GM21528 (cell line): Measurements from ENCODE around the gene PPTC7.
"Not testable (repeated sequence)": the region's sequence is repeated elsewhere in the genome, so short reads cannot be mapped to it uniquely, and the experiment has no call there.

ENCODE experiments used
- ATAC-seq: cut with Tn5 transposase; IDR thresholded peaks from one replicate; pipeline ENCODE4 v1.9.1; 2021; ENCODE audit warnings: mild to moderate bottlenecking, moderate library complexity; ENCODE audit not compliant: unreplicated experiment, low FRiP score

The PPTC7 gene

GRCh38 chr12:110563702-110564470, 19.2 kb downstream of the PPTC7 start:
- no peak for ATAC-seq

- not testable (repeated sequence) for ATAC-seq
Observed at GRCh38 chr12:110562386-110562785, 20.7 kb downstream of the PPTC7 start.

DNA sequence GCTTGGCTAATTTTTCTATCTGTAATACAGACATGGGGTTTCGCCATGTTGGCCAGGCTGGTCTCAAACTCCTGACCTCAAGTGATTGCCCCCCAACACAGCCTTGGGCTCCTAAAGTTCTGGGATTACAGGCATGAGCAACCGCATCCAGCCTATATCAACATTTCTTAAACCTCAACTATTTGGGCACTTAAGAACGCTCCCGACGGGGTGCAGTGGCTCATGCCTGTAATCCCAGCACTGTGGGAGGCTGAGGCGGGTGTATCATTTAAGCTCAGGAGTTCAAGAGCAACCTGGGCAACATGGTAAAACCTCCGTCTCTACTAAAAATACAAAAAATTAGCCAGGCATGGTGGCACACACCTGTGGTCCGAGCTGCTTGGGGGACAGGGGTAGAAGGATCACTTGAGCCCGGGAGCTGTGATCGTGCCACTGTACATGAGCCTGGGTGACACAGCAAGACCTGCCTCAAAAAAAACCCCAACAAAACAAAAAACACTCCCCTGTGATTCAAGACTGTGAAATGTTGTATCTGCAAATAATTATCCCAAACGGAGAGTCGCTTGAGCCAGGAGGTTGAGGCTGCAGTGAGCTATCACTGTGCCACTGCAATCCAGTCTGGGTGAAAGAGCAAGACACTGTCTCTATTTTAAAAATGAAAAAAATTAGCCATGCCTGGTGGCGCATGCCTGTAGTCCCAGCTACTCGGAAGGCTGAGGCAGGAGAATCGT, 21.5 kb downstream of the PPTC7 start:
- ATAC-seq = no peak

DNA sequence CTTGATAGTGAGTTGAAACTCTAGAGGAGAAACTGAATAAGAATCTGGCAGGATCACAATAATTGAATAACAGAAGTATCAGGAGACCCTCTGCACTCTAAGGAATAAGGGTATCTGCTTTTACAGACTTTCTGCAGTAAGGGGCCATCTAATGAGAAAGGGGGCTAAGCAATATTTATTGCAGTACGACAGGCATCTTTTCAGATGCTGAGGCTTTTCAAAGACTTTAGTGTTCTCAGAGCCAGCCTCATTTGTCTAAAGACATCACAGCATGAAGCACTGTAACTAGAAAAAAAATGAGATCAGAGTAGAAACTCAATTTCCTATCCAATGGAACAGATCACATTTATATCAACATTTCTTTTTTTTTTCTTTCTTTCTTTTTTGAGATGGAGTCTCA, 22.2 kb downstream of the PPTC7 start:
- ATAC-seq = no peak

DNA sequence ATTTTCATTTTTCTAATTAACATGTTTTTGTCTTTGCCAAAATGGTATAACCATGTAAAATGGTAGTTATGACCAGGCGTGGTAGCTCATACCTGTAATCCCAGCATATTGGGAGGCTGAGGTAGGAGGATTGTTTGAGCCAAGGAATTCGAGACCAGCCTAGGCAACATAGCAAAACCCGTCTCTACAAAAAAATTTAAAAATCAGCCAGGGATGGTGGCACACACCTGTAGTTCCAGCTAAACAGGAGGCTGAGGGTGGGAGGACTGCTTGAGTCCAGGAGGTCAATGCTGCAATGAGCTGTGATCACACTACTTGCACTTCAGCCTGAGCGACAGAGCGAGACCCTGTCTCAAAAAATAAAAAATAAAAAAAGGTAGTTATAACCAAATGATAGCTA, 23.1 kb downstream of the PPTC7 start:
- ATAC-seq = no peak

- ATAC-seq = not testable (repeated sequence)
Observed at GRCh38 chr12:110558945-110559344, 24.2 kb downstream of the PPTC7 start.

GRCh38 chr12:110557300-110557699, 25.8 kb downstream of the PPTC7 start:
- ATAC-seq = no peak

DNA sequence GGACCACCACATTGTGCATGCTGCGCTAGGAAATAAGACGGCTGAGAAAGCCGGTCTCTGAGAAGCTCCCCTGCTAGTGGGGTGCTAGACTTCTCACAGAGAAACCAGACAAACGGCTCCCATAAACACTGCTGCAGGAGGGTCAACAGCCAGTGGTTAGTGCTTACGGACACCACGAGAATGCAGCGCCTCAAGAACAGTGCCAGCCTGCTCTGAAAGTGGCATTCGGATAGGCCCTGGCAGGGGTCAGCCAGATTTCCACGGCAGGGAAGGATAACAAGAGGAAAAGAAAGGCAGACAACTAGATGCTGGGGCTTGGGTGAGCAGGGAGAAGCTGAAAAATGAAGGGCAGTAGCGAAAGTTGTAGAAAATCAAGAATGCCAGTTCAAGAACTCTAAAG, 26.4 kb downstream of the PPTC7 start:
- no peak for ATAC-seq

DNA sequence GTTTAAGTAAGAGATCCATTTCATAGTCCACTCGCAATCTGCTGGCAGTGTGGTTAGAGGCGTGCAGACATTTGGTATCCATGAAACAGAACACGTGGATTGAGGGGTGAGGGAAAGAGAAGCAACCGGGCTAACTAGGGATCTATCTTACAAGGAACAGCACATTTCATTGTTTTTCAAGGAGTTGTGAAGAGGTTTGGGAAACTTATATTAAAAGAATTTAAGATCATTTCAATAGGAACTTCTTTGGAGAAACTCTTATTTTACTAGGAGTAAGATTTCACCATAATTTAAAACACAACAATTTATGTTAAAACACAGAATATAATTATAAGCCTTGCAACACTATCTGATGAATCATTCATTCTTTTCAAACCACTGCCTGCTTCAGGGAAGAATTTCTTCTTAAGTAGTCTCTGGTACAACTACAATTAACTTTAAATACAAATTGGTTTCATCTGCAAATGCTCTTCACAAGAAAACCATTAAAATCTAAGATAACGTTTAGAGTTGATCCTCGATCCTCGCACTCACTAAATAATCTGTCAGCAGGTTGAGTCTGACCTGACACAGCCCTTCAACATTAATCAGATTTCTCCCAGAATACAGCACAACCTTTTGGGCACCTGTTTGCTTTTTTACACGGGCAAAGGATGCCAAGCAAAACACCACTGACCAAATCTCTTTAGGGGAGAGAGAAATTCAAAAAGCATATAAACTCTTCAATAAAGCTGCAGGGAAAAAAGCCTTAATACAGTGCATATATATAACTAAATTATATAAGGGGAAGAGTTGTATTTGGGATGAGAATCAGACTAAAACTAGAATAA, 27.3 kb downstream of the PPTC7 start:
- no peak for ATAC-seq

DNA sequence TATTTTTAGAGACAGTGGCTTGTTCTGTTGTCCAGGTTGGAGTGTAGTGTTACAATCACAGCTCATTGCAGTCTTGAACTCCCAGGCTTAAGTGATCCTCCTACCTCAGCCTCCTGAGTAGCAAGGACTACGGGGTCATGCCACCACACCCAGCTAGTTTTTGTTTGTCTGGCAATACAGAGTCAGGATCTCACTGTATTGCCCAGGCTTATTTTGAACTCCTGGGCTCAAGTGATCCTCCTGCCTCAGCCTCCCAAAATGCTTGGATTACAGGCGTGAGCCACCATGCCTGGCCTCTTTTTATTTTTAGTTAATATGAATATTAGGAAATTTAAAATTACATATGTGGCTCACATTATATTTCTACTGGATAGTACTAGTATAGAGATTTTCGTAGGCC, 28.9 kb downstream of the PPTC7 start:
- ATAC-seq = no peak

DNA sequence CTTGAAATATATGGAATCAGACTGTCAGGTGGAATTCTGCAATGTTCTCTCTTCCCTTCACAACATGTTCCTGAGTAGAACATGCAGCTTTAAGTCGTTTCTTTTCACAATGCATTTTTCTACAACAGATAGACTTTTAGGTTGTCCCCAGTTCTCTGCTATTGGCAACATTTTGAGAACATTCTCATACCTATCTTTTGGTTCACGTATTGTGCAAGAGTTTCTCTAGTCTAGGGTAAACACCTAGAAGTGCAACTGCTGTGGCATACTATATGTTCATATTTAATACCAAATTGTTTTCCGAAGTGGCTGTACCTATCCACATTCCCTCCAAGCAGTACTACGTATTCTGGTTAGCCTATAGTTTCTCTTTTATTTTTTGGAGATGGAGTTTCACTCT, 32.1 kb downstream of the PPTC7 start:
- no peak for ATAC-seq

- ATAC-seq = no peak
Observed at GRCh38 chr12:110549716-110550115, 33.4 kb downstream of the PPTC7 start.

- ATAC-seq = no peak
Observed at GRCh38 chr12:110548678-110549077, 34.4 kb downstream of the PPTC7 start.

DNA sequence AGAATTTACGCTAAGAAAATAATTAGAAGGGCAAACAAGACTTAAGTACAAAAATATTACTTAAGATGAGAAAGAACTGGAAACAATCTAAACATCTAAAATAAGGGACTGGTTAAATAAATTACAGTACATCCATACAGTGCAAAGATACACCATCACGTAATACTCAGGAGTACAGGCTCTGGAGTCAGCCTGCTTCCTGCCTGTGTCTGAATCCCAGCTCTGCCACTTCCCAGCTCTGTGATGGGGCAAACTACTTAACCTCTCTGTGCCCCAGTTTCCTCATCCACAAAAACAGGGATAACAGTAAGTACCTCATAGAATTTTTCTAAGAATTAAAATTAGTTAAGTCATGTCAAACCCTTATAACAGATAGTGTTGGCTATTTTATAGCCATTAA, 36.0 kb downstream of the PPTC7 start:
- ATAC-seq = no peak

- ATAC-seq = no peak
Observed at GRCh38 chr12:110546339-110546738, 36.8 kb downstream of the PPTC7 start.

GRCh38 chr12:110545812-110546211, 37.3 kb downstream of the PPTC7 start:
- ATAC-seq = no peak

GRCh38 chr12:110545259-110545658, 37.9 kb downstream of the PPTC7 start:
- ATAC-seq = not testable (repeated sequence)

DNA sequence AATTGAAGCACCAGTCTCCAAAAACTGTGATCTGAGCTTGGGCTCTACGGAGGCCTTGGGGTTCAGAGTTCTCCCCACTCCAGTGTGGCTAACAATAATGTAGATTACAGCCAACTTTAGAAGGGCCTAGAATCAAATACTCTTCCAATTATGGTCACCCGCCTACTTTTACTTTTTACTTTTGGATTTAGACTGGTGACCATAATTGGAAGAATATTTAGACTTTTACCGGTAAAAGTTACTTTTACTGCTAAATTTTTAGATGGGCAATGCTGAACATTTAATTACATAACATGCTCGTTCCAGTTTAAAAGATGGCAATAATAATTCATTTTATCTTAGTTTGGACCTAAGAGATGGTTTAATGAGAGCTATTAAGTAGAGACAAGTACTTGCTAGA, 39.2 kb downstream of the PPTC7 start:
- ATAC-seq = no peak

- ATAC-seq = no peak
Observed at GRCh38 chr12:110543252-110543959, 39.7 kb downstream of the PPTC7 start.

DNA sequence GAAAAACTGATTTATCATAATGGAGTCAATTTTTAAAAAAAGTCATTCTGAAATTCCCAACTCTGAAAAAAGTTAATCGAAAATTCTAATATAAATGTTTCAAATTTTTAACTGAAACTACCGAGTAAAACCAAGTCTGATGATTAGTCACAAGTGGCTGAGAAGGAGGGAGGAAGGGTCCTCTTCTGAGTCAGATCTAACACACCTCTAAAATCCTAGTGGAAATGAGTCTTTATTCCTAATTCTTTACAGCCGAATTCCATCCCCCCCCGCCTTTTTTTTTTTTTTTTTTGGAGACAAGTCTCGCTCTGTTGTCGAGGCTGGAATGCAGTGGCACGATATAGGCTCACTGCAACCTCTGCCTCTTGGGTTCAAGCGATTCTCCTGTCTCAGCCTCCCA, 43.1 kb downstream of the PPTC7 start:
- no peak for ATAC-seq
